NK-92 (cell line): ENCODE results near the gene GAS2.
"Not testable (repeated sequence)": the region's sequence is repeated elsewhere in the genome, so short reads cannot be mapped to it uniquely, and the experiment has no call there.

Experiments used
- DNase-seq: peaks from one replicate; lab custom pipeline; 2025; ENCODE audit not compliant: unreplicated experiment; lab: John Stamatoyannopoulos, UW

Gene GAS2

GRCh38 chr11:22666325-22666687 lies at the start of gene GAS2:
Gene GAS2 (plus strand): TSS chr11:22666611. CDS start chr11:22674870, 8,259 bp downstream.
- DNase-seq, result no peak

DNA sequence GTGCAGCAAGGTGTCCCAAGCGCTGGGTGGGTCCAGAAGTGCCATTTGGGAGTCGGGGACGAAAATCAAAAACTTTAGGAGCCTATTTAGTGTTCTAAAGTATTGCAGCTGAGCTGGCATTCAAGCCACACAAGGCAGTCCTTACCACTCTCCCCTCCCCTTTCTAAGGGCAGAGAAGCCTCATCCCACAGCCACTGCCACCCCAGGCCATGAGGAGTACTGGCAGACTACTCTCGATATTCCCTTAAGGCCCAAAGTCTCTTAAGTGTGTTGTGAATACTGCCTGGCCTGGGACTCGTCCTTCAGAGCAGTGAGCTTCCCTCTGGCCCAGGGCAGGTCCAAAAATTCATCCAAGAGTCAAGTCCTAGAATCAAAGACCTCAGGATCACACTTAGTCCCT lies 48.5 kb upstream of the GAS2 start:
- no peak for DNase-seq

DNA sequence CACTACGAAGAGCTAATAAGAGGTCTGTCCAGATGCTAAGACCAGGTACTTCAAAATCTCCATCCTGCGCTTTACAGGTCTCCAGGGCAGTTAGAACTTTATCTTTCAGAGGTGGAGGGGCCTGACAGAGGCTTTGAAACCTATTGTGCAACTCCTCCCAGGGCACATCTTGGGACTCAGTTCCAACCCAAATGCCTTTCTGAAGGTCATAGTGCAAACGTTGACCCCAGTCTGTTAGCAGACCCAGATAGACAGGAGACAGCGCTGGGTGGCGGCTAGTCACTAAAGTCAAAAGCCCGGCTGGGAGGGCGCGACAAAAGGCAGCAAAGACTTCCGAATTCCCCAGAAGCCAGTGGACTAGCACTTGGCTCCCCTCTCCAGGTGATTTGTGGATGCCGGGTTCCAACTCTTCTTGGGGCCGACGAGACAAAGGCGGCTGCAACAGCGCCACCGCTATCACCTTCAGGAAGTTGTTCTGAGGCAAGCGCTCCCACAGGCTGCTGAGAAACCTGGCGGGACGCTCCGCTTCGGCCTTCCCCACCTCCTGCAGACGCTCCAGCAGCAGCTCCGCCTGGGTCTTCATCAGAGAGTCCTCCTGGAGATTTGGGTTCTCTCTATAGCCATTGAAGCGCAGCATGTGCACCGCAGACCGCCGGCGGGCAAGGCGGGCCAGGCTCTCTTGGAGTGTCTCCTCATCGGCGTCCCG lies 41.5 kb upstream of the GAS2 start:
- no peak for DNase-seq

GRCh38 chr11:22625448-22626287 lies 40.7 kb upstream of the GAS2 start, which contains the start of gene FANCF:
Gene FANCF (minus strand): TSS chr11:22625823. CDS start chr11:22625810, 13 bp downstream.
- peak; percentile 79 for DNase-seq

DNA sequence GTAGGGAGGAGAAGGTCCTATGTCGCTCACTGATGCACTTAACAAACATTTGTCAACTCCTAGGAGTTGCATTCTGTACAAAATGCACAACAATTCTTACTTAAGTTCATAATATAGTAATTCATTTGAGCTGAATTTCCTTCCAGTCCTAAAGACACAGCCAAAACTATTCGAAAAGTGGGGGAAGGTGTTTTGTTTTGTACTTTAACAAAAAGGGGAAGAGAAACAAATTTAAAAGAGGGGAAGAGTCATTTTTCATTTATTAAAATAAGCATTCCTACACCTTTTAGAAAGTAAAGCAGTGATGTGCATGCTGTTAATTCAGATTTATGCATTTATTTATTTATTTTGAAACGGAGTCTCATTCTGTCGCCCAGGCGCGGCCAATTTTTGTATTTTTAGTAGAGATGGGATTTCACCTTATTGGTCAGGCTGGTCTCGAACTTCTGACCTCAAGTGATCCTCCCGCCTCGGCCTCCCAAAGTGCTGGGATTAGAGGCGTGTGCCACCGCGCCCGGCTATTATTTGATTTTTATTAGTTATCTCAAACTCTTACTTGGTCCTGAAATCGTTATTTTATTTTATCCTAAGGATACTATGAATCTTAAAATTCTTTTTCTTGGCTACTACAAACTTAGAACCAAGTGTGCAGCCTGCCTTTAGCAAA lies 39.7 kb upstream of the GAS2 start:
- no peak for DNase-seq

DNA sequence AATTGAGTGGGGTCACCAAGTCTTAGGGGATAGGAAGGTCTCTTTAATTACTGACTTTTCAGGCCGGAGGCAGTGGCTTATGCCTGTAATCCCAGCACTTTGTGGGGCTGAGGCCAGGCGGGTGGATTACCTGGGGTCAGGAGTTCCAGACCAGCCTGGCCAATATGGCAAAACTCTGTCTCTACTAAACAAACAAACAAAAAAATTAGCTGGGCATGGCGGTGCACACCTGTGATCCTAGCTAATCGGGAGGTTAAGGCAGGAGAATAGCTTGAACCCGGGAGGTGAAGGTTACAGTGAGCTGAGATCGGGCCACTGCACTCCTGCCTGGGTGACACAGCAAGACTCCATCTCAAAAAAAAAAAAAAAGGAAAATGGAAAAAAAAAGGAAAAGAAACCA lies 39.0 kb upstream of the GAS2 start:
- DNase-seq, result no peak

DNA sequence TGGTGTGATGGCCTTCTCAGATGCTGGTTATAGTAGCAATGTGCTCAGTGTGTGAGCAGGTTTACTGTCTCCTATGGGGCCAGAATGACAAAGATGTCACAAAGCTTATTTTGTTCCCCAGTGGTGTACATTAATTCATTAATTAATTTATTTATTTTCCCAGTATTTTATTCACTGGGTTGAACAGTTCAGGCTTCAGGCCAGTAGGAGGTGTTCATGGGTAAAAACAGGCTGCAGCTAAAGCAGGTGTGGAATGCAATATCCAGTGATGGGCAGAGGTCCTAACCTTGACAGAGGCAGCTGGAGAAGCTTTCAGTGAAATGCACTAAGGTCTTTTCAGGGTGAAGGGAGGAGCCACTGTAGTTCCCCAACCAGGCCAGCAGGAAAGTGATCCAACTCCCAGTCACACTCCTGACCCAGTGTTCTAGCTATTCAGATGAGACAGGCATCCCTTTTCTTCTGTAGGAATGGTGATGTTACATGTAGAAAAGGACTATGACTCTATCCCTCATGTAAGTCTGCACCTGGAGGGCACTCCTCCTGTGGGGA lies 33.0 kb upstream of the GAS2 start:
- no peak for DNase-seq

- no peak for DNase-seq
These were observed 31.3 kb upstream of the GAS2 start for GRCh38 chr11:22634897-22635629.

GRCh38 chr11:22635689-22636088 lies 30.7 kb upstream of the GAS2 start:
- no peak for DNase-seq

GRCh38 chr11:22640862-22641261 lies 25.5 kb upstream of the GAS2 start:
- DNase-seq, result no peak

DNA sequence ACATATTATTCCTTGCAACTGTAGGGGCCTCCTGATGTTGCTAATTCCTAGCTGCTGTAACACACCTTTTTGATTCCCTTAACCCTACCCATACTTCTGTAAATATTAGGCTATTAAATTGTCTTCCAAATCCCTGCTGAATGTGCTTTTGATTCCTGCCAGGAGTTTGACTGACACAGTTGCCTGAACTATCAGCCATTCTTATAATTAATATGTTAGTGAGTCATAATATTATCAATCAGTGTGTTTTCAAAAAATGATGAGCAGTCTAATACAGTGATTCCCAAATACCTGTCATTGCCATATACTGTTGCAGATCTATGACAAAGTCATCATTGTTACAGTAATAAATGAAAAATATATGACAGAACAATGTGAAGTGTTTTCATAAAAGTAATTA lies 24.9 kb upstream of the GAS2 start:
- no peak for DNase-seq

DNA sequence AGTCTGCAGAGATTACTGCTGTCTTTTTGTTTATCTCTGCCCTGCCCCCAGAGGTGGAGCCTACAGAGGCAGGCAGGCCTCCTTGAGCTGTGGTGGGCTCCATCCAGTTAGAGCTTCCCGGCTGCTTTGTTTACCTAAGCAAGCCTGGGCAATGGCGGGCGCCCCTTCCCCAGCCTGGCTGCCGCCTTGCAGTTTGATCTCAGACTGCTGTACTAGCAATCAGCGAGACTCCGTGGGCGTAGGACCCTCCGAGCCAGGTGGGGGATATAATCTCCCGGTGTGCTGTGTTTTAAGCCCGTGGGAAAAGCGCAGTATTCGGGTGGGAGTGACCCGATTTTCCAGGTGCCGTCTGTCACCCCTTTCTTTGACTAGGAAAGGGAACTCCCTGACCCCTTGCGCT lies 14.1 kb upstream of the GAS2 start:
- not testable (repeated sequence) for DNase-seq

DNA sequence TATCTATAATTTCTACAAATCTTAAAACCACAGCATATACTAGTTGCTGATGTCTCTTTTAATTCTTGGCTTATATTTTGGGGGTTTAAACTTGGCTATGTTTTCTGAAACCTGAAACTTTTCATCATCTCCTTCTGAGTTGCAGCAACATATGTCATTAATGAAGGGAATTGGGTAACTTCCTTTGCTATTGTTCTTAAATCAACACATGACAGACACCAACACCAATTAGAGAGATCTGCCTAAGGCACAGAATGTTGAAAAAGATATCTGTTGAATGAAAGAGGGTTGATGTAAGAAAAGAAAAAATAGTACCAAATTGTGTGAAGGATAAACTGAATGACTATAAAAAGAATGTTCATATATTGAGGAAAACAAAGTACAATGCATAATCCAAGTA lies 10.3 kb upstream of the GAS2 start:
- DNase-seq, result no peak

DNA sequence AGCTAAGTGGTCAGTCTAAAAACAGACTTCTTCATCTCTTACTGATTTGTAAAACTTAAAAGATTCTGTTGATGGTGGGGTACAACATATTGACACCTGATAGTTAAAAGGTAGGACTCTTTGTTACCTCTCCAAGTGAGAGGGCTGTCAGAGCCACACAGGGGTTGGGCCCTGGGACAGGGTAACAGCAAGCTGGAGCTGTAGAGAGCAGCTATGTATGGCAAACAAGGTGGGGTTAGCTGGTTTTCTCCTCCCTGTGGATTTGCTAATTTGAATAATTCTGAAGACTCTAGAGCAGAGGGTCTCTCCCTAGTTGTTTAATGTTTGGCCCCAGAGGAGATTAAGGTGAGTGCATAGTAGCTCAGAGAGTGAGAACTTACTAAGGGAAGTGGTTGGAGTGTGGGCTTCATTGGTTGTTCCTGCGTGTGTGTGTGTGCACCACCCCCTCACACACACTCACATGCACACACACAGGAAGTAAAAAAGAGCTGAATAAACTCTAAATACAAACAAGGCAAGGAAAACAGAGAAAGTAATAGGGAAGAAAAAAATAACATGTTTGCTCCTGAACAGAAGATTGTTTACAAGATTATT lies 9.2 kb upstream of the GAS2 start:
- no peak for DNase-seq

GRCh38 chr11:22659783-22660182 lies 6.6 kb upstream of the GAS2 start:
- DNase-seq, result no peak

GRCh38 chr11:22666688-22667439 lies 453 bp downstream of the GAS2 start:
- DNase-seq, result no peak

GRCh38 chr11:22668005-22668796 lies 1.8 kb downstream of the GAS2 start:
- DNase-seq, result no peak

GRCh38 chr11:22669368-22669767 lies 3.0 kb downstream of the GAS2 start:
- no peak for DNase-seq

- DNase-seq, result no peak
These were observed 4.4 kb downstream of the GAS2 start for GRCh38 chr11:22670830-22671229.
